Measurements from ENCODE around the gene CAMK2G.

DNA sequence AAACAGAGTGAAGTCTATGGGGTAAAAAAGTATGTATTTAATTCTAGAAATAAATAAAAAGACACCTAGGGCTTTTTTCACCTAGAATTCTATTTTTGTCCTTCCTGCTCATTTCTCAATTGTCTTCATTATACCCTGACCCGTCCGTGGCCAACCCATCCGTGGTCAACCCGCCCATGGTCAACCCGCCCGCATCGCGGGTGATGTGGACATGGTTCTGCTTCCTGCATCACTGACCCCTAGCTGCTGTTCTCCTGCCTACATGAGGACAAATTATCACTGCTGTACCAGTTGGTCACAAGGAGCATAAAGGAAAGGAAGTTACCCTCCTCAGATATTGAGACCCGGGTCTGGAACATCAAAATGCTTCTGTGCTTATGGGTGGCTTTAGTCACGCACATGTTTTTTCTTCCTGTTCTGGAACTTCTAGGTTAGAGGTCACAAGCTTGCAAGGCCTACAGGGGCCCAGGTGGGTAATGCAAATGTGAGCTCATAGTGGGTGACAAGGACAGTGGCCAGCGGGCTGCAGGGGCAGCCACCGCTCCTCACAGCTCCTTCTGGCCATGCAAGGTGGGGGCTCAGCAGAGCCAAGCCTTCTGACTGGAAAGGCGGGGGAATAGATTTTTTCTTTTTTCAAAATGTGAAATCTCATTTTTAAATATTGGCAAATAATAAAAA is 15.5 kb downstream of the CAMK2G start:
- TF ChIP-seq POLR2A (IDR thresholded peaks at IDR 0.05) = no peak
- TF ChIP-seq, protein P1, sequence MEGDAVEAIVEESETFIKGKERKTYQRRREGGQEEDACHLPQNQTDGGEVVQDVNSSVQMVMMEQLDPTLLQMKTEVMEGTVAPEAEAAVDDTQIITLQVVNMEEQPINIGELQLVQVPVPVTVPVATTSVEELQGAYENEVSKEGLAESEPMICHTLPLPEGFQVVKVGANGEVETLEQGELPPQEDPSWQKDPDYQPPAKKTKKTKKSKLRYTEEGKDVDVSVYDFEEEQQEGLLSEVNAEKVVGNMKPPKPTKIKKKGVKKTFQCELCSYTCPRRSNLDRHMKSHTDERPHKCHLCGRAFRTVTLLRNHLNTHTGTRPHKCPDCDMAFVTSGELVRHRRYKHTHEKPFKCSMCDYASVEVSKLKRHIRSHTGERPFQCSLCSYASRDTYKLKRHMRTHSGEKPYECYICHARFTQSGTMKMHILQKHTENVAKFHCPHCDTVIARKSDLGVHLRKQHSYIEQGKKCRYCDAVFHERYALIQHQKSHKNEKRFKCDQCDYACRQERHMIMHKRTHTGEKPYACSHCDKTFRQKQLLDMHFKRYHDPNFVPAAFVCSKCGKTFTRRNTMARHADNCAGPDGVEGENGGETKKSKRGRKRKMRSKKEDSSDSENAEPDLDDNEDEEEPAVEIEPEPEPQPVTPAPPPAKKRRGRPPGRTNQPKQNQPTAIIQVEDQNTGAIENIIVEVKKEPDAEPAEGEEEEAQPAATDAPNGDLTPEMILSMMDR (IDR thresholded peaks at IDR 0.05 in 4 of 5, conservative IDR thresholded peaks at IDR 0.05 in 1 of 5) = no peak
